CD4-positive, alpha-beta T cell treated with Interferon gamma for 1 hour (primary cell): ENCODE data around the gene TAF1D.
"Not testable (repeated sequence)": the region's sequence is repeated elsewhere in the genome, so short reads cannot be mapped to it uniquely, and the experiment has no call there.

Experiments
- DNase-seq: peaks from one replicate; pipeline ENCODE4 v3.0.0-alpha.2; 2020

Gene TAF1D

DNA sequence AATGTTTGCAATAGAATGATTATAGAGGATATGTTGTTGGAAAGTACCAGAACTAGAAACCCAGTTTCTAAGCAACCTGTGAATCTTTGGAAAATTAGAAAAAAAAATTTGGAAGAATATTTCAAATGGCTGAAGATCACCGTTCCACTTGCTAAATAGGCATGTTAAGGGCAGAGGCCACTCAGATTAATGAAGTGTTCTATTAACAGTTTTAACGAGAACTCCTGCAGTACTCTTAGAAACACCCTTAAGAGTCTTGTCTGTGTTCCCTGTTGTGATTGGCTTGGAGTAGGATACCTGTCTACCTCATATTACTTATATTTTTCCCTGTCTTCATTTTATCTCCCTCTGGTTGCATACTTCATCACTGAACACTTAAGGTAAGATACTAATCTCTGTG is 4.8 kb upstream of the TAF1D start:
- DNase-seq = no peak

- DNase-seq = not testable (repeated sequence)
These were observed 3.9 kb upstream of the TAF1D start for GRCh38 chr11:93745005-93745755.

DNA sequence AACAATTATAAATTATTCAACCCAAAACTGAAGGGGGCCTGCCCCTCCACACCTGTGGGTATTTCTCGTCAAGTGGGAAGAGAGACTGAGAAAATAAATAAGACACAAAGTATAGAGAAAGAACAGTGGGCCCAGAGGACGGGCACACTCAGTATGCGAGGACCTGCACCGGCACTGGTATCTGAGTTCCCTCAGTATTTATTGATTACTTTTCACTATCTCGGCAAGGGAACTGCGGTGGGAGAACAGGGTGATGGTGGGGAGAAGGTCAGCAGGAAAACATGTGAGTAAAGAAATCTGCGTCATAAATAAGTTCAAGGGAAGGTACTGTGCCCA is 3.3 kb upstream of the TAF1D start:
- DNase-seq = no peak

DNA sequence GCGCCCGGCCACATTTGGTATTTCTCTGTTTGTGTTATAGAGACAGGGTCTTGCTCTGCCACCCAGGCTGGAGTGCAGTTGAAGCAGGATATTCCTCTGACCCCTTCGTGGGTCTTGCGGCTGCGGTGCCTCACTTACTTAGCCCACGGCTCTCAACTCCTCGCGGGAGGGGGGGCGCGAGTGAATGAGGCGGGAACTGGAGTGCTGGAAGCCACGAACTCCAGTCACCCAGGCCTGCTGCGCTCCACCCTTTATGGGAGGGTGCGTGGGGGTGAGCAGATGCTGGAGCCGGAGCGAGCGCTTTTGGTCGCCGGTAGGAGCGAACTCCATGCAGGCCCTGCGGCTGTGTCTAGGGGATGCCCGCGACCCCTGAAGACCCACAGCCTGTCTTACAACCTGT is 2.0 kb upstream of the TAF1D start:
- DNase-seq = no peak

GRCh38 chr11:93741882-93742226 is 559 bp upstream of the TAF1D start:
- DNase-seq = no peak

DNA sequence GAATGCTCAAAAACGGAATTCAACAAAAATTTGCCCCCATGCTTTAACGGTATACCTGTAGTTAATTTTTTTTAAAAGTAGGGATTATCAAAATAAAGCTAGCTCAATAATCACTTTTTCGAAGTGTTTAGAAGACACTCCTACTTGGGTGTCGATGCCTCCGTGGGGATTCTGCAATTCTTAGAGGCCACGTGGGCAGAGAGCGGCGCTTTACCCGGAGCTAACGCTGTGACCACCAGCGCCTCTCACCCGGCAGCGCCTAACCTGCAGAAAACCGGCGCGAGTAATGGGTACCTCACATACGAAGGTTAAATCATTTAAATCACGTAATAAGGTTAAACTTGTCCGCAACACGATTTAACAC is 583 bp downstream of the TAF1D start:
- DNase-seq = peak; percentile 58

DNA sequence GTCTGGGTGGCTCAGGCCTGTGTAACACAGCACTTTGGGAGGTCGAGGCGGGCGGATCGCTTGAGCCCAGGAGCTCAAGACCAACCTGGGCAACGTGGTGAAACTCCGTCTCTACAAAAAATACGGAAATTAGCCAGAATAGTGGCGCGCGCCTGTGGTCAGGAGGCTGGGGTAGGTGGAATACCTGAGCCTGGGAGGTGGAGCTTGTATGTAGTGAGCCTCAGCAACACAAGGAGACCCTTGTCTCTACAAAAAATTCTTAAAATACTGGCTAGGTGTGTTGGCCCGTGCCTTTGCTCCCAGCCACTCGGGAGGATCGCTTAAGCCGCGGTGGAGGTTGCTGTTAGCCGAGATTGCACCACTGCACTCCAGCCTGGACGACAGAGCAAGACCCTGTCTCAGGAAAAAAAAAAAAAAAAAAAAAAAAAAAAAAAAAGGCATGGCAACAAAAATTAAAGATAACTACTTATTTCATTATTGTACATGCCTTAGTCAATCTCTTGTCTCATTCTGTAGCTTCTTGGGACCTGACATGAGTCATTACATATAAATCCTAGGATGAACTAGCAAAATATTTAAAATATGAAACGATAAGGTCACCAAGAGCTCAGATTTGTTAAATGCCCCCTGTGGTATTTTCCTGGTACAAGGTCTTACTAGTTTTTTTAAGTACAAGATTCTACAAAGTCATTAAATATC is 1.1 kb downstream of the TAF1D start:
- DNase-seq = peak; percentile 8

DNA sequence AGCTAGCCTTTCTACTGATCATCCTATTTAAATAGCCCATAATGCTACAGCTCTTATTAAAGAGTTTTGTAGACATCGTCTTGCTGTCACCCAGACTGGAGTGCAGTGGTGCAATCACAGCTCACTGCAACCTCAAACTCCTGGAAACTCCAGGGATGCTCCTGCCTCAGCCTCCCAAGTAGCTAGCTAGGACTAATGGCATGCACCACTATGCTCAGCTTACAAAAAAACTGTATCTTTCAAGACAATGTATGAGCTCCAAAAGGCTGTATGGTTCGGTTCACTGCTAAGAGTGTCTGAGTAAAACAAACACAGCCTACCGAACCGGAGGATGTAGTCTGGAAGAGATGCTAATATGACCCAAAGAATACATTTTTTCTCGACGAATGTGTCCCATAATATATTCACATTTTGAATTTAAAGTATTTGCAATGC is 2.6 kb downstream of the TAF1D start:
- no peak for DNase-seq

DNA sequence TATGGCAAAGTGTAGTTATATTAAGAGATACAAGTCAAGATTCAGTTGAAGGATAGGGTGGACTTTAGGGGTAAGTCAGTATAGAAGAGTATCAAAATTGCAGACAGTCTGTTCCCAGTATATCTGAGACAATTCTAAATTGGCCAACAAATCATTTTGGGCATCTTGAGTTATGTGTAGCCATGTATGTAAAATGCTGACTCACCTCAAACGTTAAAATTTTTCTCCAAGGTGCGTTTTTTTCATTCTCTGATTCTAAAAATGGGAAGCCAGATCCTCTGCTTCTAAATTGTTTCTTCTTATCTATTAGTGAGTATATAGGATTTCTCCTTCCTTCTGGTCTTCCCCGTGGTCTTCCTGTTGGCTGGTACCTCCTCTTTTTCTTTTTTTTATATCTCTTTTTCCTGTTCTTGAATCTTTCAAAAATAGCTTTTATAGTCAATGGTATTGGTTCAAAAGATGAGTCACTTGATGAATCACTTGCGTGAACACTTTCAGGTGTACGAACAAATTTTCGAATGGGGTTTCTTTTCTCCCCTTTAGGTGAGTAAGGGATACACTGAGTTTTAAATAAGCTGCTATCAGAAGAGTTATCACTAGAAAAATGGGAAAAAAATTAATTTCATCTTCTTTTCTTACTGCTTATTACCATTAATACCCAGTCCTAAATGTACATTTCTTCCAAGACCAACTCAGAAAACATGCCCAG is 3.2 kb downstream of the TAF1D start:
- DNase-seq = no peak

GRCh38 chr11:93736129-93736528 is 5.2 kb downstream of the TAF1D start:
- DNase-seq = no peak

GRCh38 chr11:93735627-93736026 is 5.7 kb downstream of the TAF1D start:
- no peak for DNase-seq

DNA sequence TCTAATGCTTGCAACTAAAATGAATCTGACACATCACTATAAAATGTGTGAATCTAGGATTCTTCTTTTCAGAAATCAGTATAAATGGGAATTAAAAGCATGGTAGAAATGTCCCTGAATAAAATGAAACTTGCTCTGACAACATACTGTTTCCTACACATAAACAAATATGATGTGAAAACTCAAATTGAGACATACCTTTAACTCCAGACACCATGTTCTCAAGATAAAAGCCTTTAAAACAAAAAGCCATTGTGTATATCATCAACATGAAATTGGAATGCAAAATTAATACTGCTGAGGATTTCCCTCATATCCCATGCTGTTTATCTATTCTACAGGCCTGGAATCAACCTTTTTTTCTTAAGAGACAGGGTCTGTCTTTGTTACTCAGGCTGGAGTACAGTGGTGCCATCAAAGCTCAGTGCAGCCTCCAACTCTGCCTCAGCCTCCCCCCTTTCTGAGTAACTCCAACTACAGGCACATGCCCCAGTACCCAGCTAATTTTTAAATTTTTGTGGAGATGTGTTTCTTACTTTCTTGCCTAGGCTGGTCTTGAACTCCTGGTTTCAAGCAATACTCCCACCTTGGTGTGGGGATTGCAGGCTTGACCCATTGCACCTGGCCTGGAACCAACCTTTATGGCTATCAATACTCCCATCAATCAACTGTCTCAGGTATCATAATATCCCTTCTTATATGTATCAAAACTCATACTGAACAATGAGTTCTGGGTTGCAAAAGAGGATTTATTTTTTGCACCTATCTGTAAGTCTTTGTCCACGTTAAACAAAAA is 6.7 kb downstream of the TAF1D start:
- no peak for DNase-seq

DNA sequence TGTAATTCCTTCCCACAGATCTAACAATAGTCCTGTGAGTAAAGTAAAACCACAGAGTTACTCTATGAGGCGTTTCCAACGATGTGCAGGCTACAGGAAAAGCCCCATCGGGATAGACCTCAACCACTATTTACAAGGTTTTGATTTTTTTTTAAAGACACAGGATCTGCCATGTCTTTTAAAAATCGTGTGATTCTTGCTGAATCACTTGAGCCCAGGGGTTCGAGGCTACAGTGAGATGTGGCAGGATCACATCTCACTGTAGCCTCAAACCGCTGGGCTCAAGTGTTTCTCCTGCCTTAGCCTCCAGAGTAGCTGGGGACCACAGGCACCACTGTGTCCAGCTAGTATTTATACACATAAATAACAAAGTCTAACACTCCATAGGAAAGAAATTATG is 7.8 kb downstream of the TAF1D start:
- no peak for DNase-seq

DNA sequence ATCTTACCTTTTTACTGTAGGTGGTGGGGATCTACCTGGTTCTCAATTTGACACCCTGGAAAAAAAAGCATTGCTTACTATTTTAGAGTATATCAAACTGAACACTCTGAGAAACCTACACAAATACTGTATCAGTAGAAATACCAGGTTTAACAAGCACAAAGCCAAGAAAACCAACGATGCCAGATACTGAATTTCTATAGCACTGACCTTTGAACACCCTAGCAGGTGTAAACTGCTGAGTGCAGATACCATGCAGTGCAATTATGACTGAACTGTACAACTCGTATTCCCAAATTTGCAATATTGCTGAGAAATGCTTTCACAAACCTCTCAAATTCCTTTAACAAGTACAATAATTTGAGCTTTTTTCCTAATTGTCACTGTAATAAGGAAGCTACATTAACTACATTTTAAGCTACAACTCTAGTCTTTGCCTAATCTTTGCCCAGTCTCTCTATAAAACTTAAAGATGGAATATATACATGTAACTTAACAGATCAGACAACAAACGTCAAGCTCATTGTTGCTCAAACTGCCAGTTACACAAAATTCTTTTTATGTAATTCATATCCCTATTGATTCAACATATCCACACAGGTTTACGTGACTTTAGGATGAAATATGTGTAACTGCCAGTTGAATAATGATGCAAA is 8.9 kb downstream of the TAF1D start:
- DNase-seq = no peak

GRCh38 chr11:93730108-93731107 is 10.9 kb downstream of the TAF1D start:
- no peak for DNase-seq

GRCh38 chr11:93729129-93729616 is 12.1 kb downstream of the TAF1D start:
- DNase-seq = no peak

DNA sequence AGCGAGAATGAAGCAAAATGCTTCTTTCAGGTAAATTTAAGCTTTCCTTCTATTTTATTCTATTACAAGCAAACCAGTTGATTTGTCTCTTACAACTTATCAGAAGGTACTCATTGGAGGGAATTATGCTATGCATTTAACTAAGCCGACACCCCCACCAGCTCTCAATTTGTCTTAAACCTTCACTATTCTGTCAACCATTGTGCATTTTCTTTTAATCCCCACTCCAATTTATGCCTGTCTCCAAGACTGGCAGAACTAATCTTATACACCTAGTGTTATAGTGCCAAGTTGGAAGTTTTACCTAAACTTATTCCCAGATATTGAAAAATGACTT is 12.5 kb downstream of the TAF1D start:
- DNase-seq = no peak

DNA sequence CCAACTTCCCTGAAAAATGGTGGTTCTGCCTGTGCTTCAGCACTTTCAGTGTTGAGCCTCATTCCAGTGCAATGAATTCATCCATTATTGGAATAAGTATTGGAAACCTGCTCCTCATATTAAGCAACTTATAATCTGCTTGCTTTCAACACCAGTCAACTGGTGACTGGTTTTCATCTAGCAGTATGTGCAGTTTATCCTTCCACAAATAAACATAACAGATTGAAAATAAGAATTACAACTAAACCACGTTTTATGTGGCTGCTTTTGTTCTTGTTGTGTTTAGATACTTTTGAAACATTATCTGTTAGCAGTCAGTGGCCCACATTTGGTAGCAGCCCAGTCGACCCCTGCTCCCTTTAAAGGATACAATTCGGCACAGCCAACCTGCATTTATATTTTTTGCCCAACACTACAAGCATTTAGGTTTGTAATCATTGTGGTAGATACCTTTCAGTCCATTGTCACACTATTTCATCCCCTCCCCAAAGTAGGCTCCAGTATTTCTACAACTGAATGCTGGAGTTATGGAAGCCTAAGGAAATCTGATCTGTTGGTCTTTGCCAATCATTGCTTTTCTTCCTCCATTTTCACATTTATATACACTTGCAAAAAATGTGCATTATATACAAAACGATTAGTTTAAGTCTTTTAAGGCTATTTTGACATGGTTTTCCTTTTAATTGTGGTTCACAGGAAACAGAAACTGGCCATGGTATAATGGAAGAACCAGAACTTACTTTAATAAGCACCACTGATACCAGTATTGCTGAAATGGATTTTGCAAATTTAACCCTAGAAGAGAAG is 13.1 kb downstream of the TAF1D start:
- no peak for DNase-seq

DNA sequence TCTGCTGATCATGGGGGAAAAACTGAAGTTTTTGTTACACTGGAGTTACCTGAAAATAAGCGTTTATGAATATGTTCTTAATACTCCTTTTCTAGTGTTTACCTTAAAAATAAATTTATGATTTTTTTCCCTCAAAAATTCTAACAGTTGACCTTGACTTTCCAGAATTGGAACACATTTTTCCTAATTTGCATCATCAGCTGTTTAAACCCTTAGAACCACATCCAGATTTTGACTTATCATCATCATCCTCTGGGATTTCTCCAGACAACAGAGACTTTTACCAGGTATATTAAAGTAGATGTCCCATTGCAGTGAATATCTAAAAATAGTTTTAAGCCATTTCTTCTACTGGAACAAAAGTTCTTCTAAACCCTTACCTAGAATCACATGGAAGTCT is 17.2 kb downstream of the TAF1D start:
- DNase-seq = no peak

- no peak for DNase-seq
These were observed 20.8 kb downstream of the TAF1D start for GRCh38 chr11:93720522-93720921.

GRCh38 chr11:93719310-93719709 is 22.0 kb downstream of the TAF1D start:
- no peak for DNase-seq
